GM12865 (cell line): ENCODE results near the gene TTYH3.

Experiments used
- DNase-seq: peaks from one replicate; pipeline ENCODE4 v3.0.0; 2010; ENCODE audit warnings: low read depth
- H3K4me3 ChIP-seq: 2 replicates; pipeline ENCODE4 v1.5.1; 2011; ENCODE audit warnings: mild to moderate bottlenecking, low read depth, low read length, control low read depth
- TF ChIP-seq, protein P1 (sequence below): IDR thresholded peaks from 2 replicates; pipeline ENCODE4 v1.5.1; 2011; ENCODE audit warnings: low read length, control low read depth, low read depth, inconsistent platforms; ENCODE audit not compliant: insufficient read depth; ENCODE audit errors: missing control alignments

TTYH3 gene

DNA sequence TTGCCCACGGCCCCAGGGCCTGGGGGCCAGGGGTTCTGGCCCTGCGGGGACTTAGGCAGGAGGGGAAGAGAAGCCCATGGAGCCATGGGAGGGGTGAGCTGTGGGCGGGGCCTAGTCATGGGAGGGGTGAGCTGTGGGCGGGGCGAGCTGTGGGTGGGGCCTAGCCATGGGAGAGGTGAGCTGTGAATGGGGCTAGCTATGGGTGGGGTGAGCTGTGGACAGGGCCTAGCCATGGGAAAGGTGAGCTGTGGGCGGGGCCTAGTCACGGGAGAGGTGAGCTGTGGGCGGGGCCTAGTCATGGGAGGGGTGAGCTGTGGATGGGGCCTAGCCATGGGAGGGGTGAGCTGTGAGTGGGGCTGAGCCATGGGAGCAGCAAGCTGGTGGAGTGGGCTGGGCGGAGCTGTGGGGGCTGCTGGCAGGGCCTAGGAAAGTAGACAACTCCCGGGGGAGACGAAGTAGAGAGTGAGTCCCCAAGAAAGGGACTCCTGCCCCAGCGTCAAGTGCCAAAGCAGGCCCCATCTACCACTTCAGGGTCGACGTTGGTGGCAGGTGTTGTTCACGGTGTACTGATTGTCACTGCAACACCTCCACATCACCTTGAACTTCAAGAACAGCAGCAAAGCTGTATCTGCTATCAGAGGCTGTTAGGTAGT lies 19.2 kb upstream of the TTYH3 start:
- TF ChIP-seq, protein P1, sequence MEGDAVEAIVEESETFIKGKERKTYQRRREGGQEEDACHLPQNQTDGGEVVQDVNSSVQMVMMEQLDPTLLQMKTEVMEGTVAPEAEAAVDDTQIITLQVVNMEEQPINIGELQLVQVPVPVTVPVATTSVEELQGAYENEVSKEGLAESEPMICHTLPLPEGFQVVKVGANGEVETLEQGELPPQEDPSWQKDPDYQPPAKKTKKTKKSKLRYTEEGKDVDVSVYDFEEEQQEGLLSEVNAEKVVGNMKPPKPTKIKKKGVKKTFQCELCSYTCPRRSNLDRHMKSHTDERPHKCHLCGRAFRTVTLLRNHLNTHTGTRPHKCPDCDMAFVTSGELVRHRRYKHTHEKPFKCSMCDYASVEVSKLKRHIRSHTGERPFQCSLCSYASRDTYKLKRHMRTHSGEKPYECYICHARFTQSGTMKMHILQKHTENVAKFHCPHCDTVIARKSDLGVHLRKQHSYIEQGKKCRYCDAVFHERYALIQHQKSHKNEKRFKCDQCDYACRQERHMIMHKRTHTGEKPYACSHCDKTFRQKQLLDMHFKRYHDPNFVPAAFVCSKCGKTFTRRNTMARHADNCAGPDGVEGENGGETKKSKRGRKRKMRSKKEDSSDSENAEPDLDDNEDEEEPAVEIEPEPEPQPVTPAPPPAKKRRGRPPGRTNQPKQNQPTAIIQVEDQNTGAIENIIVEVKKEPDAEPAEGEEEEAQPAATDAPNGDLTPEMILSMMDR: no peak
- H3K4me3 ChIP-seq: no peak overlapping the region
- no peak for DNase-seq

DNA sequence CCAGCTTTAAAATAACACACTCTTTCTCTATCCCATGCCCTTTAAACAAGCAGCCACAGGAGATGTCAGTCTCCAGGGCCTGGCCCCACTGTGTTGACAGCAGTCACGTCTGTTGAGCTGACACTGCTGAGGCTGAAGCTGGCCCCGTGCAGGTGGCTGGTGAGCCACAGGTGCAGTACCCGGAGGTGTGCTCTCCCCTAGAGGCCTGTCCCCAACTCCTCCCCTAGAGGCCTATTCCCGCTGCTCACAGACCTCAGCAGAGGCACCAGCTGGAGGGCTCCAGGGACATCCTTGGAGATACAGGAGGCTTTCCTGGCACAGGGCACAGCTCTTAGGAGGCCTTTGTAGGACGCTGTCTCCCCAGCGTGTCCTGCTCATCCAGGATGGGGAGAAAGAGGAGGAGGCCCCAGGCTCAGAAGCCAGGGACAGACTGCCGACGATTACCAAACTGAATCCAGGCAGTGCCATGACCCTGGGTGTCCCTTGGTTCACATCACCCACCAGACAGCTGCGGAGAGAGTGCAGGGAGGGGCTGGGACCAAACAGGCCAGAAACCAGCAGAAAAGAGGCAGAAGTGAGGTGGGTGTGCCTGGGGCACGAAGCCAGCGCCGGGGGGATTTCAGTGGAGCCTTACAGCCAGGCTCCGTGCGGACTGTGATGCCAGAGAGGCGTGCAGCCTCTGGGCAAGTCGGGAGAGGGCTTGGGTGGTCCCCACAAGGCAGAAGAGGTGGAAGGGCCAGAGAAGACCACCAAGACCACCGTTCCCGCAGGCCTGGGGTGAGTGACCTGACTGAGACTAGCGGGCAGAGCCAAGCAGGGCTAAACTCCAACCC lies 18.5 kb upstream of the TTYH3 start:
- no peak for DNase-seq
- TF ChIP-seq, protein P1: no peak
- H3K4me3 ChIP-seq: no peak overlapping the region

DNA sequence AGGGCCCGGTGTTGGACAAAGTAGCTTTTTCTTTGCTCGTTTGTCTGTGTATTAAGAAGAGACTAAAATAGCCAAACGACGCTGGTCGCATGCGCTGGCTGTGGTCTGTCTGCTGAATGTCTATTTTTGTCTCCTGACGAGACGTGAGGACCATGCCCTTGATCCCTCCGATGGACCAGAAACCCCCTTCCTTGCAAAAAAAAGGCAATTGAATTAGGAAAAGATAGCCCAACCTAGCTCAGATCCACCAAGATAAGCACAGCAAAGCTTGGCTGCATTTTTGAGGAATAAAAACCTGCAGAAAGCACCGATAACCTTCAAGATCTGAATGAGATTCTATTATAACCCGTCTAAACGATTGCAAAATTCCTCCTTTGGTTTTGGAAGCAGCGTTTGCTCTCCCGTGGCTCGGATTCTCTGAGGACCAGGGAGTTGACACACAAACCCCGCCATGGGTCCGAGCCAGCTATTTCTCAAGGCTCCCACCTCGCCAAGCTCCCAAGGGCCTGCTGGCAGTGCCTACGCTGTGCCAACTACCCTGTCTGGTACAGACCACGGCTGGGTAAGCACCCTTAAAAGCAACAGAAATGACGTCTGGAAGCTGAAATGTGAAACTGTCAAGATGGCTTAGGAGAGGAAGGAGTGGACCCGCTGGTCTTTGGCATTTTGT lies 17.7 kb upstream of the TTYH3 start:
- no peak overlapping the region for H3K4me3 ChIP-seq
- TF ChIP-seq, protein P1: no peak
- DNase-seq: no peak

DNA sequence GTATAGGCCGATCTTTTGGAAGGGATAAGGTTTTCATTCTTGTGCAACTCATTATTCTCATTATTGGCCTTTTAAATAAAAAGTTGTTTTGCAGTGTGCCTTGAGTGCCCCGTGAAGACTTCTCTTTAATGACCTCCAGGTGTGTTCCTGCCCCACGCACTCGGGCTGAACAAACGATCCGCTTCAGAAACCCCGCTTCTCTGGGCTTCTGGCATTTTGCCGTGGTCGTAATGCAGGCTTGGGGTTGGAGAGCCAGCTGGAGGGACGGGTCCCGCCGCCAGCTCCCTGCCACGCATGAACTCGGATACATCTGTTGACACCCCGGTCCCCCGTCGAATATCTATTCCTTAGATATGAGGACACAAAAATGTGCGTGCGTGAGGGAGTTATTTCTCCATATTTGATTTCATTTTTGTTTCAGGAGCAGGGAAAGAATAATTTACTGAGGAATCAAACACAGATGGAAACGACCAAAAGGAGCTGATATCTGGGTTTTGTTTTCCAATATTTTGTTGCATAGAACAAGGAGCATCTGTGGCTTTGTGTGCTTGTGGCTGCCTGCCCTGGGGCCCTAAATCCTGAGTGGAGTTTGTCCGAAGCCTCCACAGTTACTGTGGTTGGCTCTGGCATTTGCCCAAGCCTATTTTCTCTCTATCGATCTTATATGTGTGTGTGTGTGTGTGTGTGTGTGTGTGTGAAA lies 17.0 kb upstream of the TTYH3 start:
- TF ChIP-seq, protein P1: no peak
- no peak for DNase-seq
- H3K4me3 ChIP-seq: no peak overlapping the region

DNA sequence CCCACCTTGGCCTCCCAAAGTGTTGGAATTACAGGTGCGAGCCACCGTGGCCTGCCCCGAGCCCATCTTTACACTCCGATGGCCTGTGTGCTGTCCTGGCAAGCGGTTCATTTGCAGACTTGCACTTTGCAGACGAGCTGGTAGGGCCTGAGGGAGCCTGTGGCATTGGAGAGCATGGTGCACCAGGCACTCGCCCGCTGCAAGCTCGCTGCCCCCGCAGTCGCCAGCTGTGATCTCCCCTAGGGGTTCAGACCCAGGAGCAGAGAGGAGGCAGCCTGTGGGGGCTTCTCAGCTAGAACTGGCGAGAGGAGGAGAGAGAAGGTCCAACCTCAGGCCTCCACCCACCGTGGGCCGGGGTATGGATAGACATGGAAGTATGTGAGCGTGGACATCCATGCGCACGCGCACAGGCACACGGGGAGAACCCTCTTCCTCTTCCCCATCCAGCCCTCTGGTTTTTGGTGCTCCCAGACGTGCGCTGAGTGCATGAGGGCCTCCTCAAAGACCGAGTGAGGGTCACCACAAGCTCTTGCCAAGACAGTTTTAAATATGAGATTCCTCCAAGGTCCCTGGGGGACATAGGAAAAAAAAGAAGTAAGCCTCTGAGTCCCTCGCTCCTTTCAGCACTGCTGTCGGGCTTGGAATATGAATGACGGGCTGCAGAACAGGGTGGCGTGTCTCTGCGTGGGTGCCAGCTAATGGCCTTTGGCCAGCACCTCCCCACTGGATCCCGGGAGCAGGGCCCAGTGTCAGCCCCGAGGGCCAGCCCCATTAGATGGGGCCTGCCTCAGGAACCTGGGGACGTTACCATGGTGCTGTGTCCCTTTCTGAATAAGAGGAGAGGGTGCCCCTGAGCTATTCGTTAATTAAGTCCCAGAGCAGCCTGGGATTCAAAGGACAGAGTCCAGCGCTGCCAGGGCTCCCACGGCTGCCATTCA lies 15.1 kb upstream of the TTYH3 start:
- H3K4me3 ChIP-seq: no peak overlapping the region
- TF ChIP-seq, protein P1: no peak
- no peak for DNase-seq

DNA sequence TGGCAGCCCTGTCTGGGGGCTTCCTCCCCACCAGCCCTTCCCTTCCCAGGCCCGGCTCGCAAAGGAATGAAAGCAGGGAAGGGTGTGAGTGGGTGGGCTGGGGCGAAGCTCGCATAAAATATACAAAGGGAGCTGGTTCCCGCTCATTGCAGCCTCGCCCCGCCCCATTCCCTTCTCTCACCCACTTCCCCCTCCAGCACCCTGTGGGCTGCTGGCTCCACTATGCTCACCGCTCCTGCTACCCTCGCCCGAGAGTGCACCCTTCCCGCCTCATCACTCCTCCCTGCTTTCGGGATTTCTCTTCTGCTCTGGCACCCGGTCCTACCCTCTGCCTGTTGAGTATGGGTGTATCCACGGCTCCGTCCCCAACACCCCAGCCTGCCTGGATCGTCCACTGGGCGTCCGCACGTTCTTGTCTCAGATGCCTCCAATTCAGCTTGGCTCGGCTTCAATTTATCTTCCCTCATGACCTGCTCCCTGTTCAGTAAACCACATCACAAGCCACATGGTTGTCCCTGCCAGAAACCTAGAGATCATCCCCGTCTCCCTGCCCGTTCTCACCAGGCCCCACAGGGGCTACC lies 14.4 kb upstream of the TTYH3 start:
- no peak overlapping the region for H3K4me3 ChIP-seq
- DNase-seq: no peak
- TF ChIP-seq, protein P1: no peak
